HFF-Myc (cell line): ENCODE results near the gene RNF130.

Source experiments
- DNase-seq: peaks from one replicate; pipeline ENCODE4 v3.0.0-alpha.2; 2011; ENCODE audit warnings: low read depth; ENCODE audit errors: extremely low read depth
- H3K4me3 ChIP-seq: replicated peaks from 2 replicates; pipeline ENCODE4 v1.5.1; 2011; ENCODE audit warnings: low read depth, mild to moderate bottlenecking, control low read depth, low read length
- CTCF ChIP-seq: IDR thresholded peaks from 2 replicates; pipeline ENCODE4 v1.5.1; 2012; ENCODE audit warnings: mild to moderate bottlenecking, low read depth, low read length, control low read depth; ENCODE audit errors: missing control alignments

RNF130 gene

GRCh38 chr5:180071531-180072255, at the start of gene RNF130:
TSS of gene RNF130 (minus strand) at chr5:180071759. CDS start at chr5:180071702, 57 bp downstream.
- peak within 1 kb of the TSS; percentile 75 for H3K4me3 ChIP-seq
- peak; percentile 40 for DNase-seq
- no peak for TF ChIP-seq CTCF

GRCh38 chr5:180120237-180121101, 48.9 kb upstream of the RNF130 start:
- TF ChIP-seq CTCF: no peak
- no peak for DNase-seq
- H3K4me3 ChIP-seq: no peak overlapping the region

GRCh38 chr5:180119903-180120236, 48.3 kb upstream of the RNF130 start:
- DNase-seq: no peak
- H3K4me3 ChIP-seq: no peak overlapping the region
- TF ChIP-seq CTCF: no peak

GRCh38 chr5:180119031-180119902, 47.7 kb upstream of the RNF130 start:
- no peak for TF ChIP-seq CTCF
- H3K4me3 ChIP-seq: no peak overlapping the region
- DNase-seq: no peak

GRCh38 chr5:180118391-180118791, 46.8 kb upstream of the RNF130 start:
- DNase-seq: no peak
- no peak for TF ChIP-seq CTCF
- no peak overlapping the region for H3K4me3 ChIP-seq

- H3K4me3 ChIP-seq: no peak overlapping the region
- no peak for DNase-seq
- TF ChIP-seq CTCF: no peak
These were observed 45.6 kb upstream of the RNF130 start for GRCh38 chr5:180117000-180117725.
